GM21381 (cell line): ENCODE measurements around the gene TPPP2.
"Not testable (repeated sequence)": the region's sequence is repeated elsewhere in the genome, so short reads cannot be mapped to it uniquely, and the experiment has no call there.

Experiments used
- ATAC-seq: cut with Tn5 transposase; IDR thresholded peaks from one replicate; pipeline ENCODE4 v1.9.1; 2021; ENCODE audit warnings: mild to moderate bottlenecking, moderate library complexity; ENCODE audit not compliant: unreplicated experiment

TPPP2 gene

GRCh38 chr14:21037156-21037555, 7.1 kb downstream of the TPPP2 start:
- no peak for ATAC-seq

- no peak for ATAC-seq
Measured at GRCh38 chr14:21038441-21039422, 8.7 kb downstream of the TPPP2 start.

GRCh38 chr14:21039585-21040369, 9.8 kb downstream of the TPPP2 start:
- ATAC-seq = no peak

- no peak for ATAC-seq
Measured at GRCh38 chr14:21040370-21040925, 10.4 kb downstream of the TPPP2 start.

GRCh38 chr14:21040941-21041340, 10.9 kb downstream of the TPPP2 start:
- ATAC-seq = not testable (repeated sequence)

- no peak for ATAC-seq
Measured at GRCh38 chr14:21041676-21042433, 11.8 kb downstream of the TPPP2 start, which contains the start of gene RNASE7. RNASE7 (plus strand) TSS chr14:21042362; CDS start chr14:21042993, 631 bp downstream.

- ATAC-seq = no peak
Measured at GRCh38 chr14:21042918-21043317, 12.9 kb downstream of the TPPP2 start.

GRCh38 chr14:21043387-21043973, 13.5 kb downstream of the TPPP2 start:
- ATAC-seq = no peak

- no peak for ATAC-seq
Measured at GRCh38 chr14:21043974-21044618, 14.1 kb downstream of the TPPP2 start.

GRCh38 chr14:21047378-21047781, 17.4 kb downstream of the TPPP2 start:
- no peak for ATAC-seq

- ATAC-seq = no peak
Measured at GRCh38 chr14:21048638-21049037, 18.6 kb downstream of the TPPP2 start.

- no peak for ATAC-seq
Measured at GRCh38 chr14:21049271-21049673, 19.3 kb downstream of the TPPP2 start.

GRCh38 chr14:21050597-21050996, 20.6 kb downstream of the TPPP2 start:
- no peak for ATAC-seq

GRCh38 chr14:21053184-21054122, 23.4 kb downstream of the TPPP2 start:
- no peak for ATAC-seq

GRCh38 chr14:21054123-21054767, 24.2 kb downstream of the TPPP2 start:
- no peak for ATAC-seq

GRCh38 chr14:21054768-21055145, 24.7 kb downstream of the TPPP2 start:
- no peak for ATAC-seq

- ATAC-seq = no peak
Measured at GRCh38 chr14:21055432-21056117, 25.6 kb downstream of the TPPP2 start.
